Stimulated activated naive CD8-positive, alpha-beta T cell treated with anti-CD3 and anti-CD28 coated beads, Interleukin-15, Interleukin-2, amounts not matched to agents 100 U/mL and 50 U/mL, for 24 hours (primary cell): ENCODE results near the gene SUSD2.
"Not testable (repeated sequence)": the region's sequence is repeated elsewhere in the genome, so short reads cannot be mapped to it uniquely, and the experiment has no call there.

Source experiments
- ATAC-seq: fragments of 150-1000 bp; cut with Tn5 transposase; one replicate; pipeline ENCODE4 v1.10.0; 2021
- DNase-seq: peaks from one replicate; pipeline ENCODE4 v3.0.0; 2021

Gene SUSD2

DNA sequence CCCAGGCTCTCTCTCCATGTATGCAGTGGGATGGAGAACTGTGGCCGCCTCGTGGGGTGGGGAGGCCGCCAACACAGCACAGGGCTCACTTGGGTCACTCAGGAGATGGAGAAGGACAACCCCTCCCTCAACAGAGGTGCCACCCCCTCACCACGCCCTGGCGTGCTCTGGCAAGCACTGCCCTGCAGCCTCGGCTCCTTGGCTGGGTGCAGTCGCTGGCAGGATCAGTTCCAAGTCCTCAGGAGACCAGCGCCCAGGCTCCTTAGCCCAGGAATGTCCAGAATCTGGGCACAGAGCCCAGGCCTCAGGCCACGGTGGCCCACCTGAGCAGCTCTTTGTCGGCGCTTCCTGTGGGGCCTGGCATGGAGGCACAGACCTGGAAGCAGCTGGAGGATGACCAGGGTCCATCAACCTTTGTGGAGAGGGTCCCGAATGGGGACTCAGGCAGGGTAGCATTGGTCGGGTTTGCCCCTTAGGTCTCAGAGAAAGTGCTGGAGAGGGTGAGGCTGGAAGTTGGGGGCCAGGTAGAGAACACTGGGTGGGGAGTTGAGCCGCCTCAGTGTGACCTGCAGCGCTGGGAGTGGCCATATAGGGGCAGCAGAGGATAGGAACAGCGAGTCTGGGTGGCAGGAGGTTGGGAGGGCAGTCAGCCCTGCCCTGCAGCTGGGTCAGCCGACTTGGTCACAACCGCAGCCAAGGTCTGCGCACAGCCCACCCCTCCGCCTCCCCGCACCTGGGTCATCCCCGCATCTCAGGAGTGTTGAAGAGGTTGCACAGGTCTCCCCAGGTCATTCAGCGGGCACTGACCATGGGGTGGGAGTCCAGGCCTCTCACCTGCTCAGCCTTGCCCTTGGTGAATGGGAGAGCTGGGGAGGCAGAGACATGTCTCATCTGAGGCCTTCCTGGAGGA, 8.2 kb downstream of the SUSD2 start:
- ATAC-seq (peak; percentile 74), DNase-seq (peak; percentile 67)

DNA sequence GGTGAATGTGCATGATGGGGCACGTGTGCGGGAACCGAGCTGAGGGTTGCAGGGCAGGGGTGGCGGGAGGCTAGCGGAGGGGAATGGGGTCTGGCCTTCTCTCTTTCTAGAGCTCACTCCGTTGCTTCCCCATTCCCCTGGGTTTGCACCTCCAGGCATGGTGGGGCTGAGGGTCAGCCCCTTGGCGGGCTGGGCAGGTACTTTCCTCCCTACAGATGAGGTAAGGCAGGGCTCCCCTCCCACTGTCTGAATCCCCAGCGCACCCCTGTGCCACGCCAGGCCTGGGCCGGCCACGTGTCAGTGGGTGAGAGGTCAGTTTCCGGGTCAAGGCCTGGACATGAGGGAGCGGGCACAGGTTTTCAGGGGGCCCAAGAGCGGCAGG, 8.9 kb downstream of the SUSD2 start:
- no peak for ATAC-seq
- DNase-seq = no peak

- no peak for DNase-seq
- ATAC-seq = no peak
These were observed 9.4 kb downstream of the SUSD2 start for GRCh38 chr22:24190596-24191208.

DNA sequence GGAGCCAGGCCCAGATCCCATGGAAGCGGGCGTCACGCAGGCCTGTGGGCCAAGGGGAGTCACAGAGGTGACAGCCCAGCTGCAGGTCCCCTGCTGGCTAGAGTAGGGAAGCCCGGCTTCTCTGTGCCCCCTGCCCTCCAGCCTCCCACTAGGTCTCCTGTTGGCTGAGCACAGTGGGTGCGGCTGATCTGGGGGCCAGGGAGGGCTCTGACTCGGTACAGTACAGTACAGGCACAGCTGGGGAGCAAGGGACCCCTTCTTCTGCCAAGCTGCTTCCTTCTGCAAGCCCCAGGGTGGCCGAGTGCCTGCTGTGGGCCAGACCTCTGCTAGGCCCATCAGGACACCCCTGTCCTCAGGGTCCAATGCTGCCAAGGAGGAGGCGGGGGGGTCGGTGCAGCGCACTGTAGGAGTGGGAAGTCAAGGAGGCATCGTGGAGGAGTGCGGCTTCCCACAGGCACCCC, 10.1 kb downstream of the SUSD2 start:
- no peak for ATAC-seq
- DNase-seq = no peak

DNA sequence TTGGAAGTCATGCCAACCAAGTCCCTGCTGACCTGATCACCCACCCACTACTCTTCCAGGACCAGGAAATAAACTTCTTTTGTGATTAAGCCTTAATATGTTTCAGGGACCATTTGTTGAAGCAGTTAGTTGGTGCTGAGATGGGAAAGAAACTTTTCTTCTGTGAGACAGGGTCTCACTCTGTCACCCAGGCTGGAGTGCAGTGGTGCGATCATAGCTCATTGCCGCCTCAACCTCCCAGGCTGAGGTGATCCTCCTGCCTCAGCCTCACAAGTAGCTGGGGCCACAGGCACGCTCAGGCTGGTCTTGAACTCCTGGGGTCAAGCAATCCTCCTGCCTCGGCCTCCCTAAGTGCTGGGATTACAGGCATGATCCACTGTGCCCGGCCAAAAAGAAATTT, 10.6 kb downstream of the SUSD2 start:
- ATAC-seq (no peak), DNase-seq (no peak)

GRCh38 chr22:24198682-24199052, 17.4 kb downstream of the SUSD2 start:
- no peak for DNase-seq
- ATAC-seq = no peak

GRCh38 chr22:24200619-24201212, 19.4 kb downstream of the SUSD2 start:
- ATAC-seq (no peak), DNase-seq (no peak)

GRCh38 chr22:24201681-24202614, 20.7 kb downstream of the SUSD2 start:
- DNase-seq = no peak
- no peak for ATAC-seq

DNA sequence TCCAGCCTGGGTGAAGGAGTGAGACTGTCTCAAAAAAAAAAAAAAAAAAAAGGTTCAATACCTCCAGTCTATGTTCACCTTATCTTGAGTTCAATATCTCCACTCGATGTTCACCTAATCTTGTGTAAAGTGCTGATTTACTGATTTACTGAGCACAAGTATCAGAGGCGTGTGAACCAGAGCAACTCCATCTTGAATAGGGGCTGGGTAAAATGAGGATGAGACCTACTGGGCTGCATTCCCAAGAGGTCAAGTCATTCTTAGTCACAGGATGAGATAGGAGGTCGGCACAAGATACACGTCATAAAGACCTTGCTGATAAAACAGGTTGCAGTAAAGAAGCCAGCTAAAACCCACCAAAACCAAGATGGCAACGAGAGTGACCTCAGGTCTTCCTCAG, 22.6 kb downstream of the SUSD2 start:
- DNase-seq, ATAC-seq: not testable (repeated sequence)

GRCh38 chr22:24205438-24206195, 24.3 kb downstream of the SUSD2 start:
- DNase-seq (no peak), ATAC-seq (no peak)

DNA sequence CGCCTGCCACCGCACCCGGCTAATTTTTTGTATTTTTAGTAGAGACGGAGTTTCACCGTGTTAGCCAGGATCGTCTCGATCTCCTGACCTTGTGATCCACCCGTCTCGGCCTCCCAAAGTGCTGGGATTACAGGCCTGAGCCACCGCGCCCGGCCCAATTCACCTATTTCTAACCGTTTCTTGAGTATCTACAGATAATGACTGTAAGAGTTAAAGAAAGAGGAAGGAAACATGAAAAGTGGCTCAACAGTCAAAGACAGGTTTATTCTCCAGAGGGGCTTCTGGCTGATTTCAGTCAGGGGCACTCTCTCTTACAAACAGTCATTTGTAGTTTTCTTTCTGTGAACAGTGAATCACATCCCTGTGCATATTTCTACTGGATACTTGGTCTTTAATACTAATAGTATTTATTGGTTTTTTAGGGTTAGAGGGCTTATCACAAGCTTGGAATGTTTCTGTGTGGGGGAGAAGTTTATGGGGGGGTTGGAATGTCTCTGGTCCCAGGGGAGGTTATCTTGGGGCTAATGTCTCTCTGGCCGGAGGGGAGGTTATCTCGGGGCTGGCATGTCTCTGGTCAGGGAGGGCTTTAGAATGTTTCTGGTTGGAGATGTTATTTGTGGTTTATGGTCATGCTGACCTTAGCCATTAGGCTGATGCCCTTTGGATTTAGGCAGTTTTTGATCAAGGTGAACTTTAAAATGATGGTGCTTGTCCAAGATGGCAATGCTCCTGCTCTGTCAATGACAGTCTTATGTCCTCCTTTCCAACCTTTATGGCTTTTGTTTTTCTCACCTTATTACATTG, 25.4 kb downstream of the SUSD2 start:
- ATAC-seq, DNase-seq: not testable (repeated sequence)

- DNase-seq = no peak
- ATAC-seq = no peak
These were observed 26.2 kb downstream of the SUSD2 start for GRCh38 chr22:24207264-24208011.

DNA sequence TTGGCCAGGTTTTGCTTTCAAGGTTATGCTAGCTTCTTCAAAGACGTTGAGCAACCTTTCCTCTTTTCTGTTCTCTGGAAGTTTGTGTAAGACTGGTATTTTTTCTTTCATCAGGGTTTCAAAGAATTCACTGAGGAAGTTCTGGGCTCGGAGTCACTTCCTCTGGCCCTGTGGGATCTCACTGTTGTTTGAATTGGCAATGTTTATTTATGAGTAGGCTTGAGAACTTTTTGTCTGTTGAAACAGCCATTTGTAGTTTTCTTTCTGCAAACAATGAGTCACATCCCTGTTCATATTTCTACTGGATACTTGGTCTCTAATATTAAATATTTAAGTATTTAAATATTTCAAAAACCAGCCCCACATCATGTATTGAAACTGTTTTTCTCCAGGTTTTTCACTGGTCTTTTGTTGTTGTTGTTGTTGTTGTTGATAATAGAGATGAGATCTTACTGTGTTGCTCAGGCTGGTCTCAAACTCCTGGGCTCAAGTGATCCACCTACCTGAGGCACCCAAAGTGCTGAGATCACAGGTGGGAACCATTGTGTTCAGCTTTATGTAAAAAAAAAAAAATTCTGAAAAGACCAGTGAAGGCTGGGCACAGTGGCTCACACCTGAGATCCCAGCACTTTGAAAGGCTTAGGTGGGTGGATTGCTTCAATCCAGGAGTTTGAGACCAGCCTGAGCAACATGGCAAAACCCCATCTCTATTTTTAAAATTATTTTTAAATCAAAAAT, 26.9 kb downstream of the SUSD2 start:
- DNase-seq (no peak), ATAC-seq (no peak)

DNA sequence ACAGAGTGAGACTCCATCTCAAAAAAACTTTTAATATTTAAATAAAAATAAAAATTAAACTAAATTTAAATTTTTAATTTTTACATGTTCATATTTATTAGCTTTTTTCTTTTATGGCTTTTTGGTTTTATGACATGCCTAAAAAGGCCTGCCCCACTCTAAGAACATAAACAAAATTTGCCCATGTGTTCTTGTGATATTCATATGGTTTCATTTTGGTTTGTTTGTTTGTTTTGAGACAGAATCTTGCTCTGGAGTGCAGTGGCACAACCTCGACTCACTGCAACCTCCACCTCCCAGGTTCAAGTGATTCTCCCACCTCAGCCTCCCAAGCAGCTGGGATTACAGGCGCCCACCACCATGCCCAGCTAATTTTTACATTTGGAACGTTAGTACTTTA, 27.7 kb downstream of the SUSD2 start:
- DNase-seq (no peak), ATAC-seq (no peak)

- DNase-seq (no peak), ATAC-seq (no peak)
These were observed 28.4 kb downstream of the SUSD2 start for GRCh38 chr22:24209687-24210086.

- DNase-seq, ATAC-seq: not testable (repeated sequence)
These were observed 29.1 kb downstream of the SUSD2 start for GRCh38 chr22:24210409-24210808.

DNA sequence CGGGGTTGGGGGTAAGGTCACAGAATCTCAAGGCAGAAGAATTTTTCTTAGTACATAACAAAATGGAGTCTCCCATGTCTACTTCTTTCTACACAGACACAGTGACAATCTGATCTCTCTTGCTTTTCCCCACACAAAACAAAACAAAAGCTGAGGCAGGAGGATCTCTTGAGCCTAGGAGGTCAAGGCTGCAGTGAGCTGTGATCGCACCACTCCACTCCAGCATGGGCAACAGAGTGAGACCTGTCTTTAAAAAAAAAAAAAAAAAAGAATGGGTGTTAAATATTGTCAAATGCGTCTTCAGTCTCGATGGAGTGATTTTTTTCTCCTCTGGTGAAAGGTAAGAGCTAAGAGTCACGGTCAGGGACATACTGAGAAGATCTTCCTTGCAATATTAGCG, 30.4 kb downstream of the SUSD2 start:
- ATAC-seq, DNase-seq: not testable (repeated sequence)

GRCh38 chr22:24213111-24213510, 31.8 kb downstream of the SUSD2 start:
- not testable (repeated sequence) for DNase-seq, ATAC-seq
